HG03378 (cell line): Measurements from ENCODE around the gene DCUN1D2.
"Not testable (repeated sequence)": the region's sequence is repeated elsewhere in the genome, so short reads cannot be mapped to it uniquely, and the experiment has no call there.

Experiments used
- ATAC-seq: cut with Tn5 transposase; IDR thresholded peaks from one replicate; pipeline ENCODE4 v1.9.1; 2021; ENCODE audit warnings: mild to moderate bottlenecking, moderate library complexity; ENCODE audit not compliant: unreplicated experiment

The DCUN1D2 gene

DNA sequence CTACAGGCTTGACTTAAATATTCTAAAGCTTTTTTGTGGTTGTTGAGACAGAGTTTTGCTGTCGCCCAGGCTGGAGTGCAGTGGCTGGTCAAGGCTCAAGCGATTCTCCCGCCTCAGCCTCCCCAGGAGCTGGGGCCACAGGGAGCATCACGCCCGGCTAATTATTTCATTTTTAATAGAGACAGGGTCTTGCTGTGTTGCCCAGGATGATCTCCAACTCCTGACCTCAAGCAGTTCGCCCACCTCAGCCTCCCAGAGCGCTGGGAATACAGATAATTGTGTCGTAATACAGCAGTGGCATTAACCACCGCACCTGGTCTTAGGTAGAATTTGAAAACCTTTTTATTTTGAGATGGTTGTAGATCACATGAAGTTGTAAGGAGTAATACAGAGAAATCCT is 1.5 kb upstream of the DCUN1D2 start:
- no peak for ATAC-seq

- ATAC-seq = no peak
Measured at GRCh38 chr13:113491418-113491883, 940 bp upstream of the DCUN1D2 start.

DNA sequence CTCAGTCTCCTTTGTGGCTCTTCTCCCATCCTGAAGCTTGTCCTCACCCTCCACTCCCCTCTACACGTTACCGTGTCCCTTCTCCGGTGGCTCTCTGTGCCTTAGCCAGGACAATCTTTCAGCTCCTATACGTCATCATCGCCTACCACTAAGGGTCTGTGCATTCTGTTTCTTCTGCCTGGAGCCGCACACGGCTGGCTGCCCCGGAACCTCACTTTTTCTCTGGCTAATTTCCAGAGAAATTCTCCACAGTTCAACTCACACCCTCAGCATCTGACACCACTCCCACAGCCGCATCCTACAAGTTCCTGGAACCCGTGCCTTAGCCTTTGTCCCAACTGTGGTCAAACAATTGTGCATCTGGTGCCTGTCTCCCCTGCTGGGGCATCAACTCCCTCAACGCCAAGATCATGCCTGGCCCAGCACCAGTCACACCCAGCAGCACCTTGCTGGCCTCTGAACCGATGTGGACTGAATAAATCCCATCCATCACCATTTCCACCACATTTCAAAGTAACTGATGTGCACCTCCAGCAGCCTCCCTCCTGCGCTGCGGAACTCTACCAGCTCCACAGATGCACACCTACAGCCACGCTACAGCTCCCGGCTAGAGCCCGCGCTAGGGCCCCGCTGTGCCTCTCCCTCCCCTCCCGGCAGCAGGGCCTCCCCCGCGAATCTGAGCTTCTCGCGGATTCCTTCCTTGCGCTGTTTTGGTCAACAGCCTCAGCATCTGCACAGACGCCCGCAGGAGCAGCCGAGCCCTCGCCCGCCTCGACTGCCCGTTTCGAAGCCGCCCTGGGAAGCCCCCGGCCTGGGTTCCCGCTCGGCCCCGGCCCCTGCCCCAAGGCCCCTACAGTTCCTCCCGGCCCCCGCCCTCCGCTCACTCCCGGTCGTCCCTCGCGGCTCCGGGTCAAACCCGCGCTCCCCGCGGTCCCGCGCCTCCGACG is 689 bp downstream of the DCUN1D2 start:
- ATAC-seq = peak; percentile 29

GRCh38 chr13:113489171-113489548 is 1.4 kb downstream of the DCUN1D2 start:
- no peak for ATAC-seq

DNA sequence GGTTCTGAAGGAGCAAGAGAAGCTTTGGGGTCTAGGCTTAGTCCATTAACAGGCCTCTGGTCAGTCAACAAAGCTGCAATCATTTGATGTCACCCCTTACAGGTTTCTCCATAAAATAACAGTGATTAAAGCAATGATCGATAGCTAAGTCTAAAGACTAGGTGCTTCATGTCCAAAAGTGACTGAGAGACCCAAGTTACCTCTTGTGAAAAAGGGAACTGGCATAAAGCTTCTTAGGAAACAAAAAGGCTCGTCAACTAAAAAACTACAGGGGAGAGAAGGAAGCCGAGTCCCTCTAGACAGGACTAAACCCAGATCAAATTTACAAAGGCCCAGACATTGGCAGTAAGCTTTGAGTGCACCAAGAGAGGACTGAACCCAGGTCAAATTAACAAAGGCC is 2.2 kb downstream of the DCUN1D2 start:
- no peak for ATAC-seq

- no peak for ATAC-seq
Measured at GRCh38 chr13:113486698-113487097, 3.8 kb downstream of the DCUN1D2 start.

GRCh38 chr13:113485545-113485944 is 5.0 kb downstream of the DCUN1D2 start:
- ATAC-seq = no peak

DNA sequence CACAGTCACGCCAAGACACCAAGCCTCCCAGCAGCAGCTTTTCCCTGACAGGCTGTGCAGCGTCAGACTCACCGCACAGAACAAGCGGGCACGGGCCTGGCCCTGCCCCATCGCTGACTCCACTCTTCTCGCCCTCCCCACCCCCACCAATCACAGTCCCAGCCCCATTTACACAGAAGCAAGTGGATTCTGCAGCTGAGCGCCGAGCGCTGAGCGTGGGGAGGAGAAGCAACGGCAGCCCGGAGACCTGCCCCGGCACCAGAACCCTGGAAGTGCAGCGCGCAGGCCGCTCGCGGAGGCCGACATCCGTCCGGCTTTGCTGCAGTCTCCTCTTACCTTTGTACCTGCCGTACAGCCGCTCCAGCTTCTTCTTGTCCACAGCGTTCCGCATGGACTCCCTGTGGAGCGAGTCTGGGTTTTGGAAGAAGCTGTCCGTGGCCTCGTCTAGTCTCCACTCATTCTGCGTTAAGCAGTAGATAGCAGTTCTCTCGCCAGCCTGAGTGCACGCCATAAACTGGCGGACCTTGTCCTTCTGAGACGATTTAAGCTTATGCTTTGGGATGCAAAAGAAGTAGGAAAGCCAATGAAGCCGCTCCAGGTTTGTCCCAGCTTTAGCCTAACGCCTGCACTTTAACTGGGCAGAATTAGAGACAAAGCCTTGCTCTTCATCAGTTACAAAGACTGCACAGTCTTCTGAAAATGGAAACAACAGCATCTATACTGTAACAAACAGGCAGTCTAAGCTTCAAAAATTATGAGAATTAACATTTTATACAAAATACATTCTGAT is 6.8 kb downstream of the DCUN1D2 start:
- no peak for ATAC-seq

DNA sequence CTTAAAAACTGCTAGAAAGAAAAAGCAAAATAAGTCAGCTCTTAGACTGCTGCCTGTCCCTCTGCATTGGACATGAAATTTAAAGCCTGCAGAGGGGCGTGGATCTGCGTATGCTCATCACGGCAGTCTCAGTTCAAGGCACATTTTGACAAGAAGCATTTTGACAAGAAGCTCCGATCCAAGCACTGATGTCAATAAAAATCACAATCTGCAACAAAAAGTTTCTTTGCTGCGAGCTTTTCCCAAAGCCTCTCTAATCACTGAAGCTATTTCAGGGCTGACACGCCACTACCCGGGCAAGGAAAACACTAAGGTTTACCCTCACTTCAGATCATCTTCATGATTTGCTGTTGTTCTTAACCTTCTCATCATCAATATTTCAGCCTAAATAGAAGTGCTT is 7.4 kb downstream of the DCUN1D2 start:
- no peak for ATAC-seq

DNA sequence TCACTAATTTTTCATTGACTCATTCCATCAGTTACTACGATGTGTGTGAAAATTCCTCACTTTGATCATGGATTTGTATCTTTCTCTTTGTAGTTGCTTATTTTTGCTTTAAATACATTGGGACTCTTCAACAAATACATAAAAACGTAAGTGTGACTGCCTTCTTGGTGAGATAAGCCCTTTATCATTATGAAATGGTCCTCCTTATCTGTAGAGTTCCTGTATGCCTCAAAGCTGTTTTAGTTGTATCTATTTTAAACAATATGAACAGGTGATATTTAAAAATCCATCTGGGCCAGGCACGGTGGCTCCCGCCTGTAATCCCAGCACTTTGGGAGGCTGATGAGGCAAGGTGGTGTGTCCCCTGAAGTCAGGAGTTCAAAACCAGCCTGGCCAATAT is 11.3 kb downstream of the DCUN1D2 start:
- no peak for ATAC-seq

GRCh38 chr13:113477724-113478123 is 12.8 kb downstream of the DCUN1D2 start:
- no peak for ATAC-seq

DNA sequence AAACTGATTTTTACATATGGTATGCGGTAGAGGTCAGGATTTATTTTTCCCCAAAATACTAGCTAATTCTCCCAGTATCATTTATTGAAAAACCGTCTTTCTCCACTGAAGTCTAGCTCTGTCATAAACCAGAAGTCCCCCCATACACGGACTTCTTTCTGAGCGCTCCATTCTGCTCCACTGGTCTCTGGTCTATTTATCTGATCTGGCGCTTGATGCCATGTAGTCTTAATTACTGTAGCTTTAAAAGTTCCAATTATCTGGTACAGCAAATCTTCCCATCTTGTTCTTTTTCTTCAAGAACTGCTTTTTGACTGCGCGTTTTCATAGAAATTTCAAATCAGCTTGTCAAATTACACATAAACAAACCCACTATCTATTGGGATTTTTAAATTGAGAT is 13.7 kb downstream of the DCUN1D2 start:
- no peak for ATAC-seq

DNA sequence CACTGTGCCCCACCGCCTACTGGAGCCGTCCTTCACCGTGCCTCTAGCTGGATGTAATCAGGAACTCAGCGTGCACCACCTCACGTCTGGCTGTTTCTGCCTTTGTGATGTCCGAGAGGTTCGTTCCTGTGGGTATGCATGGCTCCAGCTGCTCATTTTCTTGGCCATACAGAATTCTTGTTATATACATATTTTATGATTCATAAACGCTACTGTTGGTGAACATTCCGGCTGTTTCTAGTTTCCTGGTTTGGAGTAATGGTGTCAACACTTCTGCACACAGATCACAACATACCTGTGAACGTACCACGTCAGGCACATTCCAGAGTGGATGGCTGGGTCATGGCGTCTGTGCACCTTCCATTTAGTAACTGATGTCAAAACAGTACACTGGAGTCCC is 14.6 kb downstream of the DCUN1D2 start:
- ATAC-seq = no peak

- ATAC-seq = no peak
Measured at GRCh38 chr13:113475280-113475679, 15.2 kb downstream of the DCUN1D2 start.

DNA sequence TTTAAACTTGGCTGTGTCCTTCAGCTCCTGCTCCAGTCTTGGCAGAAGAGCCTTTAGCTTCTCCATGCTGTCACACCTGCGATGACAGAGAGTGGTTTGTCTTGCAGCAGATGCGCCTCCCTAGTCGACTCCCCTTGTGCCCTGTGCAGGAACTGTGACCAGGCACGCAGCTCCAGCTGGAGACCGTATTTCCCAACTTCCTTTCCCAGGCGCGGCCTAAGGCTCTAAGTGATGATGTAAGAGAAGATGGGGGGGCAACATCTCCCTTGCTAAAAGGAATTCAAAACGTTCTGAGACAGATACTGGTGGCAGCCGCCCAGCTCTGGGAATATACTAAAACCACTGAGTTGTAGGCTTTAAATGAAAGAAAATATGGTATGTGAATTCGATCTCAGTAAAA is 16.3 kb downstream of the DCUN1D2 start:
- no peak for ATAC-seq

DNA sequence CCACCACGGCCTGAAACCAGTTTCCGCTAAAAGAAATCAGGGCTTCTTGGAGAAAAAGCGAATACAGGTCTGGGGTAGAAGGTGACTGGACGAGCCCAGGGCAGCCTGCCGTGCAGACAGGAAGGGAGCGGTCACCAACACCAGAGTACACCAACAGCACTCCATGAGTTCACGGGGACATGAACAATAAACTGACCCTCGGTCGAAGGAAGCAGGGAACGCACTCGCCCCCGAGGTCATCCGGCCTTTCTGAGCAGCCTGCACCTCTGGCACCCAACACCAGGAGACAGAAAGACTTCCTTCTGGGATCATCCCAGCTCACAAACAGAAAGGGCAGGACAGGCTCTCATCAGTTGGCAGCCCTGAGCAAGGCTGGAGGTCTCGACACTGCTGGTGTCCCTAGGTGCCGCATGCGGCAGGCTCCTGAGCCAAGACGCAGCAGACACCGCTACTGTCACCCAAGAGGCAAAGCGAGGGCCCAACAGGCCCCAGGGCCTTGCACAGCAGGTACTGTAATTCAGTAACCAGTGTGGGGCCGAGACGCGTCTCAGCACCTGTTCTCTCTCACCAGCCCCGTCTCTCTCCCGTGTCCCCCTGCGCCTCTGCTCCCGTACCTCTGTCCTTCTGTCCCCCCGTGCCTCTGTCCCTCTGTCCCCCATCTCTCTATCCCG is 18.0 kb downstream of the DCUN1D2 start:
- ATAC-seq = no peak

DNA sequence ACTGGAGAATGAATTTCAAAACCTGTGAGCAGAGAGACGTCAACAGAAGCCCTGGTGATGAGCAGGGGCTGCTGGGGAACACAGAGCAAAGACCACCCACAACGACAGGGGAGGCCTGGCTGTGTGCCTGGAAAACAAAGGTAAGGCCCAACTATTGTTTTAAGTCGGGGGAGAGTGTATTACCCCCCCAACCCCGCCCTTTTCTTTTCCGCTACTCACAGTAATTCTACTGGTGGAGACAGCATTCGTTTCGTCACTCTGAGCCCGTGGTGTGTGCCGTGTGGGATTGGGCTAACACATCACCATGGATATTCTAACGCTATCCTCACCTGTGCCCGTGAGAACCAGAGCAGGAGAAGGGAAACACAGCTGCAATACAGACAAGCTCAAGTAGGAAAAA is 18.7 kb downstream of the DCUN1D2 start:
- no peak for ATAC-seq

- not testable (repeated sequence) for ATAC-seq
Measured at GRCh38 chr13:113470635-113471163, 19.8 kb downstream of the DCUN1D2 start.

GRCh38 chr13:113470073-113470472 is 20.4 kb downstream of the DCUN1D2 start:
- ATAC-seq = no peak

- no peak for ATAC-seq
Measured at GRCh38 chr13:113469582-113469981, 20.9 kb downstream of the DCUN1D2 start.
